SIG-M5 treated with dmso at 0.1 percent for 504 hours (cell line): ENCODE results near the gene C20orf96.
A peak's percentile ranks its signal among the peaks of the same experiment; 100 is the strongest.

Experiments
- DNase-seq: peaks from one replicate; lab custom pipeline; 2025; ENCODE audit not compliant: unreplicated experiment; lab: John Stamatoyannopoulos, UW

Gene C20orf96

GRCh38 chr20:312866-313265, 22.3 kb upstream of the C20orf96 start:
- DNase-seq: no peak

GRCh38 chr20:312067-312466, 21.5 kb upstream of the C20orf96 start:
- DNase-seq: no peak

GRCh38 chr20:311609-312008, 21.1 kb upstream of the C20orf96 start:
- no peak for DNase-seq

GRCh38 chr20:310645-311044, 20.1 kb upstream of the C20orf96 start:
- peak; percentile 46 for DNase-seq

GRCh38 chr20:309841-310644, 19.5 kb upstream of the C20orf96 start:
- DNase-seq: peak; percentile 46

- DNase-seq: no peak
Measured at GRCh38 chr20:309306-309840, 18.8 kb upstream of the C20orf96 start.

- no peak for DNase-seq
Measured at GRCh38 chr20:308427-309038, 18.0 kb upstream of the C20orf96 start.

GRCh38 chr20:305745-306144, 15.2 kb upstream of the C20orf96 start:
- DNase-seq: no peak

GRCh38 chr20:301886-302848, 11.6 kb upstream of the C20orf96 start:
- DNase-seq: no peak

GRCh38 chr20:300345-300990, 9.9 kb upstream of the C20orf96 start:
- peak; percentile 16 for DNase-seq

- no peak for DNase-seq
Measured at GRCh38 chr20:298776-299391, 8.3 kb upstream of the C20orf96 start.

GRCh38 chr20:297925-298775, 7.6 kb upstream of the C20orf96 start:
- peak; percentile 63 for DNase-seq

GRCh38 chr20:297098-297924, 6.8 kb upstream of the C20orf96 start, which contains the start of gene ZCCHC3:
TSS of gene ZCCHC3 (plus strand) at chr20:297570. CDS start at chr20:297587, 17 bp downstream.
- DNase-seq: peak; percentile 91

GRCh38 chr20:295804-296203, 5.3 kb upstream of the C20orf96 start:
- DNase-seq: no peak

- no peak for DNase-seq
Measured at GRCh38 chr20:294602-295001, 4.1 kb upstream of the C20orf96 start.

GRCh38 chr20:289693-290083, 862 bp downstream of the C20orf96 start:
- DNase-seq: no peak

- no peak for DNase-seq
Measured at GRCh38 chr20:288956-289692, 1.4 kb downstream of the C20orf96 start.

- no peak for DNase-seq
Measured at GRCh38 chr20:286508-286907, 4.0 kb downstream of the C20orf96 start.
